GM12873 (cell line): ENCODE results near the gene SHMT2.

Experiments
- CTCF ChIP-seq: IDR thresholded peaks from 2 replicates; pipeline ENCODE4 v1.5.1; 2012; ENCODE audit warnings: low read depth, mild to moderate bottlenecking, moderate library complexity, low read length, control low read depth; ENCODE audit not compliant: insufficient read depth; ENCODE audit errors: missing control alignments

Gene SHMT2

GRCh38 chr12:57233357-57234232, 4.1 kb downstream of the SHMT2 start:
- TF ChIP-seq CTCF = no peak

GRCh38 chr12:57234233-57234570, 4.7 kb downstream of the SHMT2 start:
- no peak for TF ChIP-seq CTCF

- no peak for TF ChIP-seq CTCF
Measured at GRCh38 chr12:57234571-57235016, 5.1 kb downstream of the SHMT2 start.

- TF ChIP-seq CTCF = no peak
Measured at GRCh38 chr12:57235017-57235727, 5.7 kb downstream of the SHMT2 start.

- no peak for TF ChIP-seq CTCF
Measured at GRCh38 chr12:57235728-57236131, 6.2 kb downstream of the SHMT2 start.

- TF ChIP-seq CTCF = no peak
Measured at GRCh38 chr12:57236201-57236924, 6.9 kb downstream of the SHMT2 start.
